ENCODE data around the gene TMEM132C. TPM values are rescaled to one million over a fixed set of nuclear protein-coding genes. Genes with fewer than 3 reads are reported as not detected.

Gene TMEM132C
- total RNA-seq, 1 donor from 2014 or later = not detected

DNA sequence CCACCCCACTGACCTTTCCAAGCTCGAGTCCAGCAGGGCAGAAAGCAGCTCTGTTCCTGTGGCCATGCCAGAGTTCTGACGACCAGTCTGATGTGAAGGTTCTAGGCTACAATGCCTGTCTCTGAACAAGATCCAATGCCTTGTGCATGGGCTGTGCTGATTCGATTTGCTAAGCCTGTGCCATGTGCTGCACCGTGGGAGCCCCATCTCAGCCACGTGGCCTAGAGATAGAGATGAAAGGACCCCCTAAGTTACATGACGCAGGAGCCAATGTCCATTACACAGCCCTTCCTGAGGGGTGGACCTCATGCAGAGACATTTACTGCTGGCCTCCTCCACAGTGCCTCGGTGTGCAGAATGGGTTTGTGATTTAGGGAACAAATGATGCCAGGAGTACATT lies 300.8 kb downstream of the TMEM132C start:
- Mint-ChIP-seq H3K9me3 (no peaks in the 10 kb centered on the region), H3K4me3 (no peak overlapping the region), H3K4me1 (no peaks in the 10 kb centered on the region), H3K27me3 (no peaks in the 10 kb centered on the region), H3K27ac (no peak overlapping the region), H3K36me3 (ENCODE audit: low read depth) (no peaks in the 10 kb centered on the region)
- intact Hi-C loops (cut with micrococcal nuclease) = no loop called here
- no peak for TF ChIP-seq CTCF (IDR thresholded peaks at IDR 0.05)
- ATAC-seq (ENCODE audit: low read depth) (no peak), DNase-seq (no peak)
- ChIA-PET POLR2A (no interaction called here), CTCF (no interaction called here)

DNA sequence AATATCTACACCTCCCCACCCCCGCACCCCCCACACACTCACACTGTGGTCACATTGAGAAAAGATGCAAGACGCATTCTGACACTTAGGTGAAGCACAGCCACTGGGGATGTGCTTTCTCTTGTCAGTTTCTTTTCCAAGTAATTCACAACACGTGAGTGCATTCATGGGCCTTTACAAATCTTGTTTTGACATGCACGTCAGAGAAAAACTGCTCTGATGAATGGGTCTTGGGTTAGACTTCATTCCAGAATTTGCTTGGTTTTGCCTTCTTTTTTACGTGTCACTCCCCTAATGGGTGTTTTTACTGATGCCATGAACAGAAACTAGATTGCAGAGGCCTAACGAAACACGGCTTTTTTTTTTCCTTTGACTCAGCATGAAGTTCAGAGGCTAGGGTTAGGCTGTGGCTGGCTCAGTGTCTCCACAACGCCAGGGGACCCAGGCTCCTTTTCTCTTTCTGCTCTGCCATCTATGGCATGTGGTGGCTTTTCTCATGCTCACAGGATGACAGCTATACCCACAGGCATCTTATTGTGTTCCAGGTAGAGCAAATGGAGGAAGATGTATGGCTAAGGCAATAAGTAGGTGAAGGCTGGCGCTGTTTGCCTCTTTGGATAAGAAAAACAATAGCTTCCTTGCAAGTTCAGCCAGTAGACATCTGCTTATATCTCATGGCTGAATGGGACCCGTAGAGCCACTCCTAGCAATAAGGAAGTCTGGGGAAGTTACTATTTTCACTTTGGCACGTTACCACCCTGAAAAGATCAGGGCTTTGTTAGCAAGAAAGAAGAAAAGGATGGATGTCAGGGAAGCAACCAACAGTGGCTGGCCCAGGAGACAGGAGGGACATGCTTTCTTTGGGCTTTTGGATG lies 303.5 kb downstream of the TMEM132C start:
- TF ChIP-seq CTCF (IDR thresholded peaks at IDR 0.05) = no peak
- ChIA-PET CTCF (no interaction called here), POLR2A (no interaction called here)
- Mint-ChIP-seq H3K27me3 (no peaks in the 10 kb centered on the region), H3K36me3 (ENCODE audit: low read depth) (no peaks in the 10 kb centered on the region), H3K9me3 (peaks cover 2% of the 10 kb centered on the region), H3K4me3 (no peak overlapping the region), H3K4me1 (no peaks in the 10 kb centered on the region), H3K27ac (no peak overlapping the region)
- DNase-seq = no peak
- intact Hi-C loops (cut with micrococcal nuclease) = no loop called here
- ATAC-seq (ENCODE audit: low read depth) = no peak

DNA sequence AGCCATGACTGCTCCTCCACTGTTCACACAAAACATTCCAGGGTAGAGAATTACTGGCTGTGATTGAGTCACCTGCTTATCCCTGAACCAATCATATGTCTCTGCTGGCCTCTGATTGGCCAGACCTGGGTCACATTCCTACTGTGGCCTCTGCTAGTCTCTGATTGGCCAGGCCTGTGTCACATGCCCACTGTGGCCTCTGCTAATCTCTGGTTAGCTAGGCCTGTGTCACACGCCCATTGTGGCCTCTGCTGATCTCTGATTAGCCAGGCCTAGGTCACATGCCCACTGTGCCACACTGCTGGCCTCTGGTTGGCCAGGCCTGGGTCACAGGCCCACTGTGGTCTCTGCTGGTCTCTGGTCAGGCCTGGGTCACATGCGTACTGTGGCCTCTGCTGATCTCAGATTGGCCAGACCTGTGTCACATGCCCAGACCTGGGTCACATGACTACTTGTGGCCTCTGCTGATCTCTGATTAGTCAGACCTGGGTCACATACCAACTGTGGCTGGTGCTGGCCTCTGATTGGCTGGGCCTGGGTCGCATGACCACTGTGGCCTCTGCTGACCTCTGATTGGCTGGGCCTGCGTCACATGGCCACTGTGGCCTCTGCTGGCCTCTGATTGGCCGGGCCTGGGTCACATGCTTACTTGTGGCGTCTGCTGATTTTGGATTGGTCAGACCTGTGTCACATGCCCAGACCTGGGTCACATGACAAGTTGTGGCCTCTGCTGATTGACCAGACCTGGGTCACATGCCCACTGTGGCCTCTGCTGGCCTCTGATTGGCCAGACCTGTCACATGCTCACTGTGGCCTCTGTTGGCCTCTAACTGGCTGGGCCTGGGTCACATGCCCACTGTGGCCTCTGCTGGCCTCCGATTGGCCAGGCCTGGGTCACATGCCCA lies 305.2 kb downstream of the TMEM132C start:
- H3K9me3 Mint-ChIP-seq = peaks cover 2% of the 10 kb centered on the region
- DNase-seq = no peak
- H3K4me3 Mint-ChIP-seq = no peak overlapping the region
- no peaks in the 10 kb centered on the region for H3K36me3 Mint-ChIP-seq (ENCODE audit: low read depth)
- no peak for ATAC-seq (ENCODE audit: low read depth)
- TF ChIP-seq CTCF (IDR thresholded peaks at IDR 0.05) = no peak
- H3K27me3 Mint-ChIP-seq = no peaks in the 10 kb centered on the region
- no peak overlapping the region for H3K27ac Mint-ChIP-seq
- intact Hi-C loops (cut with micrococcal nuclease) = no loop called here
- POLR2A ChIA-PET = no interaction called here
- CTCF ChIA-PET = no interaction called here
- H3K4me1 Mint-ChIP-seq = no peaks in the 10 kb centered on the region

GRCh38 chr12:128573907-128574306 lies 306.9 kb downstream of the TMEM132C start:
- CTCF ChIA-PET = no interaction called here
- ATAC-seq (ENCODE audit: low read depth) (no peak), DNase-seq (no peak)
- TF ChIP-seq CTCF (IDR thresholded peaks at IDR 0.05) = no peak
- POLR2A ChIA-PET = no interaction called here
- H3K36me3 Mint-ChIP-seq (ENCODE audit: low read depth) = no peaks in the 10 kb centered on the region
- H3K9me3 Mint-ChIP-seq = peaks cover 6% of the 10 kb centered on the region
- intact Hi-C loops (cut with micrococcal nuclease) = no loop called here
- no peaks in the 10 kb centered on the region for H3K4me1 Mint-ChIP-seq
- H3K27me3 Mint-ChIP-seq = no peaks in the 10 kb centered on the region
- H3K27ac Mint-ChIP-seq = no peak overlapping the region
- no peak overlapping the region for H3K4me3 Mint-ChIP-seq

- ATAC-seq (ENCODE audit: low read depth) (no peak), DNase-seq (no peak)
- ChIA-PET CTCF (no interaction called here), POLR2A (no interaction called here)
- H3K27ac Mint-ChIP-seq = no peak overlapping the region
- no peak overlapping the region for H3K4me3 Mint-ChIP-seq
- intact Hi-C loops (cut with micrococcal nuclease) = no loop called here
- H3K9me3 Mint-ChIP-seq = peaks cover 6% of the 10 kb centered on the region
- no peaks in the 10 kb centered on the region for H3K36me3 Mint-ChIP-seq (ENCODE audit: low read depth)
- no peaks in the 10 kb centered on the region for H3K27me3 Mint-ChIP-seq
- no peaks in the 10 kb centered on the region for H3K4me1 Mint-ChIP-seq
- no peak for TF ChIP-seq CTCF (IDR thresholded peaks at IDR 0.05)
Observed at GRCh38 chr12:128578045-128578444, 311.1 kb downstream of the TMEM132C start.

Data from activated B cell treated with CpG ODN at 0.5 μM for 24 hours (primary cell).